Esophagus (tissue), 2 donors: Measurements from ENCODE around the gene SNAPC1. TPM values are rescaled to one million over a fixed set of nuclear protein-coding genes. Genes with fewer than 3 reads are reported as not detected.
"Not testable (repeated sequence)": the region's sequence is repeated elsewhere in the genome, so short reads cannot be mapped to it uniquely, and the experiment has no call there.

Experiments
- H3K27ac ChIP-seq, 2 donors: one replicate each; pipeline ENCODE4 v1.5.1; 2013; ENCODE audit warnings: low read depth in 2 of 2, mild to moderate bottlenecking in 2 of 2, inconsistent platforms in 1 of 2, low read length in 1 of 2, moderate library complexity in 1 of 2
- H3K27me3 ChIP-seq, 2 donors: one replicate each; pipeline ENCODE4 v1.6.1; 2013; ENCODE audit warnings: low read length in 2 of 2, control low read depth in 1 of 2, mild to moderate bottlenecking in 1 of 2; ENCODE audit not compliant: insufficient read depth in 2 of 2, control insufficient read depth in 1 of 2
- H3K36me3 ChIP-seq, 2 donors: one replicate each; pipeline ENCODE4 v1.6.1; 2013; ENCODE audit warnings: low read length in 1 of 2; ENCODE audit not compliant: control insufficient read depth in 2 of 2, insufficient read depth in 2 of 2
- H3K4me1 ChIP-seq, 2 donors: one replicate each; pipeline ENCODE4 v1.6.1; 2013; ENCODE audit warnings: low read length in 1 of 2; ENCODE audit not compliant: control insufficient read depth in 2 of 2, insufficient read depth in 2 of 2
- H3K4me3 ChIP-seq, 2 donors: one replicate each; pipeline ENCODE4 v1.5.1; 2013; ENCODE audit warnings: low read length in 2 of 2, mild to moderate bottlenecking in 2 of 2, low read depth in 1 of 2, moderate library complexity in 1 of 2
- H3K9me3 ChIP-seq, 2 donors: one replicate each; pipeline ENCODE4 v1.6.1; 2013; ENCODE audit warnings: mild to moderate bottlenecking in 2 of 2, low read depth in 1 of 2, low read length in 1 of 2, moderate library complexity in 1 of 2; ENCODE audit not compliant: control insufficient read depth in 2 of 2, insufficient read depth in 1 of 2
- WGBS, 2 donors: extraction: QIAGEN DNeasy Blood & Tissue Kit; methylation state at CpG; one replicate each; pipeline ENCODE4 v1.1.7; 2013; 5-methylcytosine and 5-hydroxymethylcytosine counted together
- polyA plus RNA-seq, 2 donors: library from polyadenylated mRNA; stranded (reverse); fragments of 200-250 nt; gene quantifications; one replicate each; pipeline ENCODE4 v1.2.3, GENCODE V29; 2013
- donor health status: healthy with polysubstance abuse.
- donor health status: Bipolar disorder and iron deficiency.

The SNAPC1 gene
- polyA plus RNA-seq, 2 donors = 2.8 TPM

DNA sequence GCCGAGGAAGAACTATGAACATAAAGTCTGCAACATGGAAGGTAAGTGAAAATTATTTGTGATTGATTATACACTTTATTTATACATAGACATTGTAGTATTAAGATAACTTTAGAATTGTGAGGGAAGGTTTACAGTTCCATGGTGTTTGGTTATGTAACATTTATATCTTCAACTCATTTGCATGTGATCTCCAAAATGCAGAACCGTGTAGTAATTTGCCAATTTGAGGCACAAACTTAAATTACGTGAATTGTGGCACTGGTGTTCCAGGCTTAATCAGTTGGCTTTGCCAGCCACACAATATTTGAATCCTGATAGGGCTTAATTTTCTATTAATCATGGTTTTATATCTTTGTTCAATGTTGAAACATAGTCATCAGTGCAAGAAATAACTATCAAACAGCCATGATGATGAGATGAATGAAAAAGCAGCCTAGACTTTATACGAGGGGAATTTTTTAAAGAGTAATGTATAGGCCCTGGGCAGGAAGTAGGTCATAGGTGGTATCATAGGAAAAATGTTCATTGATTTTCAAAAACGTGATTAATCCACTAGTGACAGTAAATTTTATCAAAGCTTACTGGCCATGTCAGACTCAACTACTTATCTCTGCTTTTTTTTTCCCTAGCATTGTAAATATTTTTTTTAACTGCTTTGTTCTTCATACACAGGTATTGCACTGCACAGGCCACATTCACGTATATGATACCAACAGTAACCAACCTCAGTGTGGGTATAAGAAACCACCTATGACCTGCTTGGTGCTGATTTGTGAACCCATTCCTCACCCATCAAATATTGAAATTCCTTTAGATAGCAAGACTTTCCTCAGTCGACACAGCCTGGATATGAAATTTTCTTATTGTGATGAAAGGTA, 35.2 kb upstream of the SNAPC1 start:
- H3K4me3 ChIP-seq = no peak overlapping the region
- 70 to 80% methylated on average over 7 of the region's 7 CpGs for WGBS, 2 donors
- no peak overlapping the region for H3K27ac ChIP-seq
- H3K9me3 ChIP-seq = no peaks in the 10 kb centered on the region
- H3K36me3 ChIP-seq = no peaks in the 10 kb centered on the region
- H3K27me3 ChIP-seq = no peaks in the 10 kb centered on the region
- no peaks in the 10 kb centered on the region for H3K4me1 ChIP-seq

DNA sequence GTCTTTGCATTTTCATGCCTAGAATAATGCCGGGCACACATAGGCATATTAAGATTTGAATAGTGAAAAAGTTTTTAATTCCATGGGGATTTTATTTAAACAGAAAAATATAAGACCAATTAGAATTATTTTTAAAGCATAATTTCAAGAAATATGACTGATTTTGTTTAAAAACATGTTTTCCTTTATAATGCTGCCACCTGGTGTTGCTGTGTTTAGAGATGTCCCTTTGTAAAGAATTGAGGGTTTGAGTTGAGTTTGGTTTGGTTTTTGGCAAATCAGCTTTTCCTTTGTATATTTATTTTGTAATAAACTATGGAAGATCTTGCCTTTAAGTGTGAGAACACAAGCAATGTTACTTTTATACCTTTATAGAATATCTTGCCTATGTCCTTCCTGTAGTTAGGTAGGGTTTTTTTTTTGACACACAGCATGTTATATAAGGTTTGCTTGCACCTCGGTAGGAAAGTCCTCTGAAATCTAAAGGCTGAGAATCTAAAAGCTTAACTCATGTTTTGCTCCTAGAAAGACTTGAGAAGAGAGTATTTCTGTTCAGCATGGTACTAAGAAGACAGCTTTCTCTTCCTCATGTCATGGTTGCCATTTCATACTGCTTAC, 31.4 kb upstream of the SNAPC1 start:
- no peak overlapping the region for H3K27ac ChIP-seq

GRCh38 chr14:61733972-61734371, 28.2 kb upstream of the SNAPC1 start:
- H3K27ac ChIP-seq = no peak overlapping the region
- WGBS, 2 donors = 76 to 77% methylated on average over 2 of the region's 2 CpGs
- no peaks in the 10 kb centered on the region for H3K27me3 ChIP-seq
- H3K36me3 ChIP-seq = peaks cover 3 to 8% of the 10 kb centered on the region in 2 donors
- no peak overlapping the region for H3K4me3 ChIP-seq
- no peaks in the 10 kb centered on the region for H3K9me3 ChIP-seq
- H3K4me1 ChIP-seq = no peaks in the 10 kb centered on the region

More for the DNA sequence above, 31.4 kb upstream of the SNAPC1 start:
- 60 to 67% methylated on average over 2 of the region's 2 CpGs for WGBS, 2 donors
- H3K4me3 ChIP-seq = no peak overlapping the region
- no peaks in the 10 kb centered on the region for H3K4me1 ChIP-seq
- H3K9me3 ChIP-seq = no peaks in the 10 kb centered on the region
- no peaks in the 10 kb centered on the region for H3K27me3 ChIP-seq
- no peaks in the 10 kb centered on the region for H3K36me3 ChIP-seq

- peaks cover 6 to 10% of the 10 kb centered on the region in 2 donors for H3K36me3 ChIP-seq
- no peak overlapping the region for H3K4me3 ChIP-seq
- 67 to 72% methylated on average over 4 of the region's 4 CpGs for WGBS, 2 donors
- H3K9me3 ChIP-seq = no peaks in the 10 kb centered on the region
- no peaks in the 10 kb centered on the region for H3K4me1 ChIP-seq
- H3K27me3 ChIP-seq = no peaks in the 10 kb centered on the region
- no peak overlapping the region for H3K27ac ChIP-seq
Observed at GRCh38 chr14:61736751-61737150, 25.5 kb upstream of the SNAPC1 start.

DNA sequence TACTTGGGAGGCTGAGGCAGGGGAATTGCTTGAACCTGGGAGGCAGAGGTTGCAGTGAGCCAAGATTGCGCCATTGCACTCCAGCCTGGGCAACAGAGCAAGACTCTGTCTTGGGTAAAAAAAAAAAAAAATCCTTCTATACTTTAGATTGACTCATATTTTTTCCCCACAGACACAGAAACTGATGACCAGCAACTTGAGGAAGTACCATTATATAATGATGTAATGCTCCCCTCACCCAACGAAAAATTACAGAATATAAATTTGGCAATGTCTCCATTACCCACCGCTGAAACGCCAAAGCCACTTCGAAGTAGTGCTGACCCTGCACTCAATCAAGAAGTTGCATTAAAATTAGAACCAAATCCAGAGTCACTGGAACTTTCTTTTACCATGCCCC, 24.3 kb upstream of the SNAPC1 start:
- Histone ChIP-seq H3K27me3 (no peaks in the 10 kb centered on the region), H3K27ac (no peak overlapping the region), H3K36me3 (peaks cover 6 to 12% of the 10 kb centered on the region in 2 donors), H3K4me3 (no peak overlapping the region), H3K4me1 (no peaks in the 10 kb centered on the region), H3K9me3 (no peaks in the 10 kb centered on the region)
- WGBS, 2 donors = 92 to 94% methylated on average over 5 of the region's 5 CpGs

DNA sequence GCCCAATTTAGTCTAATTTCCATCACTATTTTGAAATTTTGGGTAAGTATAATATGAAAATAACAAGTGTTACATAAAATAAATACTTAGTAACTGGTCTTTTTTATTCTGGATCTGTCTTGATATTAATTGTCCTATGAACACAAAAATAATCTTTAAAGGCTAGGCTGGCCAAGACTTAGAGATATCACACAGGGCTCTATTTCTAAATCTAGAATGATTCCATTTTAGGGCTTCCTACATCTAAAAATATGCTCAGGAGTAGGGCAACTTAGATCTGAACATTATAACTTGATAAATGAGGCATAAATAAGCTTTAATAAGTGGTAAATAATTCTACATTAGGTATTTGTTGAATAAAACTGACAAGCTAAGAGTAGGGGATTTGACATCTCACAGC, 23.1 kb upstream of the SNAPC1 start:
- Histone ChIP-seq H3K4me1 (no peaks in the 10 kb centered on the region), H3K4me3 (no peak overlapping the region), H3K27ac (no peak overlapping the region), H3K36me3 (peaks cover 6 to 14% of the 10 kb centered on the region in 2 donors), H3K9me3 (no peaks in the 10 kb centered on the region), H3K27me3 (no peaks in the 10 kb centered on the region)

- Histone ChIP-seq H3K27me3 (no peaks in the 10 kb centered on the region), H3K4me1 (no peaks in the 10 kb centered on the region), H3K27ac (no peak overlapping the region), H3K36me3 (peaks cover 6 to 17% of the 10 kb centered on the region in 2 donors), H3K4me3 (no peak overlapping the region), H3K9me3 (no peaks in the 10 kb centered on the region)
- 93 to 94% methylated on average over 6 of the region's 6 CpGs for WGBS, 2 donors
Observed at GRCh38 chr14:61742371-61742770, 19.8 kb upstream of the SNAPC1 start.

DNA sequence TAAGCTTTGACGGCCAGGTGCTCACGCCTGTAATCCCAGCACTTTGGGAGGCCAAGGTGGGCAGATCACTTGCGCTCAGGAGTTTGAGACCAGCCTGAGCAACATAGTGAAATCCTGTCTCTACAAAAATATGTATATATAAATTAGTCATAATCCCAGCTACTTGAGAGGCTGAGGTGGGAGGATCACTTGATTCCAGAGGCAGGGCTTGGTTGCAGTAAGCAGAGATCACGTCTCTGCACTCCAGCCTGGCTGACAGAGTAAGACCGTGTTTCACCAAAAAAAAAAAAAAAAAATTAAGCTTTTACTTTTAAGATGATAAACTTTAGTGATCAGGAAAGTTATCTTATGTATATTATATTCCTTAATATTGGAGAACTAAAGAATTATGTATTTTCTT, 18.0 kb upstream of the SNAPC1 start:
- WGBS, 2 donors = 96% methylated on average over 5 of the region's 5 CpGs

DNA sequence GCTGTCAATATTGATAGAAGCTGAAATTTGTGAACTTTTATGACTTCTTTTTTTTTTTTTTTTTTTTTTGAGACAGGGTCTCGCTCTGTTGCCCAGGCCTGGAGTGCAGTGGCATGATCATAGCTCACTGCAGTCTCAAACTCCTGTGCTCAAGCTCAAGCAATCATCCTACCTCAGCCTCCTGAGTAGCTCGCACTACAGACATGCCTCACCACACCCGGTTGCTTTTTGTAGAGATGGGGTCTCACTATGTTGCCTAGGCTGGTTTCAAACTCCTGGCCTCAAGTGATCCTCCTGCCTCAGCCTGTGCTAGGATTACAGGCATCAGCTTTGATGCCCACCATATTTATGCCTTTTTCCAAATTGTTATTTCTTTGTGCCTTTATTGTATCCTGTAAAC, 15.9 kb upstream of the SNAPC1 start:
- H3K9me3 ChIP-seq, H3K27ac ChIP-seq, H3K4me3 ChIP-seq, H3K4me1 ChIP-seq, H3K36me3 ChIP-seq, H3K27me3 ChIP-seq: not testable (repeated sequence)
- 88 to 89% methylated on average over 3 of the region's 3 CpGs for whole genome bisulfite sequencing, 2 donors

More for the DNA sequence above, 18.0 kb upstream of the SNAPC1 start:
- H3K27me3 ChIP-seq = no peaks in the 10 kb centered on the region
- H3K9me3 ChIP-seq = no peaks in the 10 kb centered on the region
- no peak overlapping the region for H3K4me3 ChIP-seq
- H3K36me3 ChIP-seq = peaks cover 4 to 11% of the 10 kb centered on the region in 2 donors
- H3K27ac ChIP-seq = no peak overlapping the region
- H3K4me1 ChIP-seq = no peaks in the 10 kb centered on the region

GRCh38 chr14:61746881-61747280, 15.3 kb upstream of the SNAPC1 start:
- no peaks in the 10 kb centered on the region for H3K27me3 ChIP-seq
- peaks cover 0 to 8% of the 10 kb centered on the region in 2 donors for H3K36me3 ChIP-seq
- no peaks in the 10 kb centered on the region for H3K9me3 ChIP-seq
- no peak overlapping the region for H3K27ac ChIP-seq
- H3K4me3 ChIP-seq = no peak overlapping the region
- no peaks in the 10 kb centered on the region for H3K4me1 ChIP-seq
